ENCODE results near the gene TM7SF2. TPM values are rescaled to one million over a fixed set of nuclear protein-coding genes. Genes with fewer than 3 reads are reported as not detected.
A peak's percentile ranks its signal among the peaks of the same experiment; 100 is the strongest.

The TM7SF2 gene
- total and polyA plus RNA-seq, 2 of the 13 experiments (the other 11 are each of a cell fraction or from before 2014, with no cell fraction given), result 56.0 to 66.9 TPM

- TF ChIP-seq MLX (CRISPR knock-in tag; IDR thresholded peaks at IDR 0.05), result peak; percentile 37; the same call in 1 of the 2 replicates
- TF ChIP-seq FOXK2 (IDR thresholded peaks at IDR 0.05), result peak; percentile 55; the same call in 1 of the 2 replicates
- TF ChIP-seq PBX3 (CRISPR knock-in tag; IDR thresholded peaks at IDR 0.05; ENCODE audit: borderline replicate concordance), result no peak
- no peak for TF ChIP-seq SCMH1 (CRISPR knock-in tag; IDR thresholded peaks at IDR 0.05; ENCODE audit: borderline replicate concordance)
- peak; percentile 78 for TF ChIP-seq BHLHE40 (IDR thresholded peaks at IDR 0.05; ENCODE audit: low read length)
- TF ChIP-seq ZNF160 (CRISPR knock-in tag; IDR thresholded peaks at IDR 0.05), result peak; percentile 51; the same call in 1 of the 2 replicates
- 0 out of 2 replicates have a peak, but pooled peaks have one; percentile 72 for TF ChIP-seq PCBP1 (IDR thresholded peaks at IDR 0.05; ENCODE audit: borderline replicate concordance, low read depth, low read length)
- TF ChIP-seq SMAD3 (CRISPR knock-in tag; IDR thresholded peaks at IDR 0.05), result peak; percentile 70; the same call in 1 of the 2 replicates
- no peak for TF ChIP-seq ZNF839 (CRISPR knock-in tag; IDR thresholded peaks at IDR 0.05; ENCODE audit: borderline replicate concordance)
- no peak for TF ChIP-seq FIP1L1 (IDR thresholded peaks at IDR 0.05; ENCODE audit: borderline replicate concordance, insufficient read depth, low read depth, low read length)
- TF ChIP-seq POLR2G (IDR thresholded peaks at IDR 0.05; ENCODE audit: low read depth, low read length), result peak; percentile 93
- peak; percentile 27; the same call in 1 of the 2 replicates for TF ChIP-seq NFE2L2 (IDR thresholded peaks at IDR 0.05; ENCODE audit: low read length)
- no peak for TF ChIP-seq GLI4 (CRISPR knock-in tag; IDR thresholded peaks at IDR 0.05; ENCODE audit: borderline replicate concordance)
- no peak for TF ChIP-seq MTA3 (CRISPR knock-in tag; IDR thresholded peaks at IDR 0.05)
- TF ChIP-seq FOXJ3 (CRISPR knock-in tag; IDR thresholded peaks at IDR 0.05; ENCODE audit: borderline replicate concordance), result no peak; the same call in 1 of the 2 replicates
- no peak for TF ChIP-seq KDM6A (CRISPR knock-in tag; IDR thresholded peaks at IDR 0.05; ENCODE audit: low read depth)
- TF ChIP-seq MAF1 (CRISPR knock-in tag; IDR thresholded peaks at IDR 0.05; ENCODE audit: borderline replicate concordance), result 0 out of 2 replicates have a peak, but pooled peaks have one; percentile 38
- TF ChIP-seq DBP (CRISPR knock-in tag; IDR thresholded peaks at IDR 0.05; ENCODE audit: not compliant biosample characterization), result no peak
- TF ChIP-seq ZNF639 (CRISPR knock-in tag; conservative IDR thresholded peaks at IDR 0.05), result peak; percentile 93
- TF ChIP-seq GABPB1 (CRISPR knock-in tag; IDR thresholded peaks at IDR 0.05), result peak; percentile 96
- 0 out of 2 replicates have a peak, but pooled peaks have one; percentile 48 for TF ChIP-seq RELA (CRISPR knock-in tag; IDR thresholded peaks at IDR 0.05)
- TF ChIP-seq SIN3A (IDR thresholded peaks at IDR 0.05; ENCODE audit: borderline replicate concordance, low read depth, low read length), result peak; percentile 94
- peak; percentile 85 for TF ChIP-seq ZNF616 (CRISPR knock-in tag; IDR thresholded peaks at IDR 0.05; ENCODE audit: low read depth)
- TF ChIP-seq ZBTB42 (CRISPR knock-in tag; IDR thresholded peaks at IDR 0.05), result no peak
- TF ChIP-seq ZNF44 (CRISPR knock-in tag; IDR thresholded peaks at IDR 0.05), result peak; percentile 31; the same call in 1 of the 2 replicates
- peak; percentile 61; the same call in 1 of the 2 replicates for TF ChIP-seq ZSCAN31 (CRISPR knock-in tag; IDR thresholded peaks at IDR 0.05; ENCODE audit: low read depth)
- peak; percentile 62; the same call in 1 of the 2 replicates for TF ChIP-seq GATA4 (IDR thresholded peaks at IDR 0.05; ENCODE audit: borderline replicate concordance, low read depth)
Measured at GRCh38 chr11:65095974-65096806, 15.5 kb upstream of the TM7SF2 start, which contains the start of gene VPS51 (continued).

Data from HepG2 (cell line).